ENCODE measurements around the gene D2HGDH. TPM values are rescaled to one million over a fixed set of nuclear protein-coding genes. Genes with fewer than 3 reads are reported as not detected.

Gene D2HGDH
- total RNA-seq, 1 experiment from 2014 or later, result 53.3 TPM

GRCh38 chr2:241736111-241736510 lies 1.7 kb downstream of the D2HGDH start:
- no peak for DNase-seq
- no peaks in the 10 kb centered on the region for H3K27me3 Mint-ChIP-seq (ENCODE audit: unreplicated experiment)
- peaks cover 40% of the 10 kb centered on the region for H3K36me3 Mint-ChIP-seq (ENCODE audit: insufficient read depth, unreplicated experiment)
- CTCF ChIA-PET, result no interaction called here
- H3K27ac Mint-ChIP-seq (ENCODE audit: unreplicated experiment), result no peak overlapping the region
- BruUV-seq (replicated peaks), result TSS peak; percentile 41
- peak overlapping the region; percentile 70 for H3K4me3 Mint-ChIP-seq (ENCODE audit: low read depth, unreplicated experiment)
- no peaks in the 10 kb centered on the region for H3K9me3 Mint-ChIP-seq (ENCODE audit: low read depth, unreplicated experiment)
- intact Hi-C loops (cut with micrococcal nuclease; ENCODE audit: unreplicated experiment), result no loop called here
- H3K4me1 Mint-ChIP-seq (ENCODE audit: low read depth, unreplicated experiment), result peaks cover 8% of the 10 kb centered on the region
- TF ChIP-seq CTCF (IDR thresholded peaks at IDR 0.05; ENCODE audit: unreplicated experiment), result no peak

- no peak for DNase-seq
- peaks cover 40% of the 10 kb centered on the region for H3K36me3 Mint-ChIP-seq (ENCODE audit: insufficient read depth, unreplicated experiment)
- CTCF ChIA-PET, result no interaction called here
- H3K4me3 Mint-ChIP-seq (ENCODE audit: low read depth, unreplicated experiment), result no peak overlapping the region
- no peaks in the 10 kb centered on the region for H3K9me3 Mint-ChIP-seq (ENCODE audit: low read depth, unreplicated experiment)
- no peak for TF ChIP-seq CTCF (IDR thresholded peaks at IDR 0.05; ENCODE audit: unreplicated experiment)
- intact Hi-C loops (cut with micrococcal nuclease; ENCODE audit: unreplicated experiment), result no loop called here
- H3K27ac Mint-ChIP-seq (ENCODE audit: unreplicated experiment), result no peak overlapping the region
- no TSS peak for BruUV-seq (replicated peaks)
- peaks cover 3% of the 10 kb centered on the region for H3K4me1 Mint-ChIP-seq (ENCODE audit: low read depth, unreplicated experiment)
- H3K27me3 Mint-ChIP-seq (ENCODE audit: unreplicated experiment), result no peaks in the 10 kb centered on the region
Measured at GRCh38 chr2:241738040-241738686, 3.7 kb downstream of the D2HGDH start.

GRCh38 chr2:241739177-241739576 lies 4.7 kb downstream of the D2HGDH start:
- no peaks in the 10 kb centered on the region for H3K9me3 Mint-ChIP-seq (ENCODE audit: low read depth, unreplicated experiment)
- H3K27ac Mint-ChIP-seq (ENCODE audit: unreplicated experiment), result no peak overlapping the region
- H3K4me3 Mint-ChIP-seq (ENCODE audit: low read depth, unreplicated experiment), result no peak overlapping the region
- H3K36me3 Mint-ChIP-seq (ENCODE audit: insufficient read depth, unreplicated experiment), result peaks cover 44% of the 10 kb centered on the region
- CTCF ChIA-PET, result interaction anchor here (0.6 kb wide), 1 partner anchor 225 kb away, joined by 5 read pairs; no protein-coding TSS in a partner anchor
- no peaks in the 10 kb centered on the region for H3K4me1 Mint-ChIP-seq (ENCODE audit: low read depth, unreplicated experiment)
- no peak for DNase-seq
- H3K27me3 Mint-ChIP-seq (ENCODE audit: unreplicated experiment), result no peaks in the 10 kb centered on the region
- intact Hi-C loops (cut with micrococcal nuclease; ENCODE audit: unreplicated experiment), result no loop called here
- no TSS peak for BruUV-seq (replicated peaks)
- no peak for TF ChIP-seq CTCF (IDR thresholded peaks at IDR 0.05; ENCODE audit: unreplicated experiment)

- no peak for DNase-seq
- TF ChIP-seq CTCF (IDR thresholded peaks at IDR 0.05; ENCODE audit: unreplicated experiment), result no peak
- peaks cover 39% of the 10 kb centered on the region for H3K36me3 Mint-ChIP-seq (ENCODE audit: insufficient read depth, unreplicated experiment)
- intact Hi-C loops (cut with micrococcal nuclease; ENCODE audit: unreplicated experiment), result no loop called here
- no TSS peak for BruUV-seq (replicated peaks)
- no peaks in the 10 kb centered on the region for H3K4me1 Mint-ChIP-seq (ENCODE audit: low read depth, unreplicated experiment)
- H3K4me3 Mint-ChIP-seq (ENCODE audit: low read depth, unreplicated experiment), result no peak overlapping the region
- H3K27me3 Mint-ChIP-seq (ENCODE audit: unreplicated experiment), result no peaks in the 10 kb centered on the region
- CTCF ChIA-PET, result interaction anchor here (0.6 kb wide), 1 partner anchor 225 kb away, joined by 5 read pairs; no protein-coding TSS in a partner anchor
- H3K27ac Mint-ChIP-seq (ENCODE audit: unreplicated experiment), result no peak overlapping the region
- H3K9me3 Mint-ChIP-seq (ENCODE audit: low read depth, unreplicated experiment), result no peaks in the 10 kb centered on the region
Measured at GRCh38 chr2:241739651-241740050, 5.2 kb downstream of the D2HGDH start.
